ENCODE data around the gene GATA6. TPM values are rescaled to one million over a fixed set of nuclear protein-coding genes. Genes with fewer than 3 reads are reported as not detected.

The GATA6 gene
- 0.86 to 1.8 TPM (median 1.5 TPM) in 5 replicates for total RNA-seq (2022; extraction: Qiagen RNA extraction)

DNA sequence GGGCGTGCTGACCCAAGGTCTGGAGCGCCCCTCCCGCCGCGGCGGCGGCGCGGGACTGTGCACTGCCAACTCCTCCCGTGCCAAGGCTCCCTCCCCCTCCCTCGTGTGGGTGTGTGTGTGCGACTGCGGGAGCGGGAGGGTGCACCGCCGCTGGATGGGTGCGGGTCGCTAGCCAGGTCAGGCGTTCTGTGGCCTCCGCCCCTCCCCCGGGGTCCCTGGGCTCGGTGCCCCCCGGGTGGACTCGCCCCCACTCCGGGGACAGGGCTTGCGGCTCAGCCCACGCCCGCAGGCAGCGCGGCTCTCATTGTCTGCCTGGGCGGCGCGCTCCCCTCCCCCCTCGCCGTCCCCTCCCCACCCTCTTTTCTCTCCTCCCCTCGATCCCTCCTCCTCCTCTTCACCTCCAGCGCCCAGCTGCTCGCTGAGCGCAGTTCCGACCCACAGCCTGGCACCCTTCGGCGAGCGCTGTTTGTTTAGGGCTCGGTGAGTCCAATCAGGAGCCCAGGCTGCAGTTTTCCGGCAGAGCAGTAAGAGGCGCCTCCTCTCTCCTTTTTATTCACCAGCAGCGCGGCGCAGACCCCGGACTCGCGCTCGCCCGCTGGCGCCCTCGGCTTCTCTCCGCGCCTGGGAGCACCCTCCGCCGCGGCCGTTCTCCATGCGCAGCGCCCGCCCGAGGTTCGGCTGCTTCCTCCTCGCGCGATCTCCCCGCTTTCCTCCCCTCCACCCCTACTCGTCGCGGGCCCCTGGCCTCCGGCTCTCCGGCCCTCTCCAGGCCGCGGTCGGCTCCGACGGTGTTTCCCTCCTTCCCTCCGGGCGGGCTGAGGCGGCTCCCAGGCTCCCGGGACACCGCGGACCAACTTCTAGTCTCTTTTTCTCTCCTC is at the start of gene GATA6:
Gene GATA6, plus strand, starts transcription at position 579 of the 878 bp plus-strand sequence. CDS start 1,556 bp downstream, outside the sequence.

Other genes with a start within 250 kb of the GATA6 start
- not detected in 5 replicates for gene CTAGE1, start 248.3 kb downstream of the GATA6 start, total RNA-seq (2022; extraction: Qiagen RNA extraction)